IPS DF 6.9 (cell line): Measurements from ENCODE around the gene PAWR.
"Not testable (repeated sequence)": the region's sequence is repeated elsewhere in the genome, so short reads cannot be mapped to it uniquely, and the experiment has no call there.

Experiments used
- DNase-seq: peaks from one replicate; pipeline ENCODE4 v3.0.0-alpha.2; 2013; ENCODE audit warnings: low read depth, low spot score
- H3K27ac ChIP-seq: one replicate; pipeline ENCODE4 v1.5.1; 2013; ENCODE audit warnings: low read length, control low read depth
- H3K27me3 ChIP-seq: 2 replicates; pipeline ENCODE4 v1.6.1; 2013; ENCODE audit warnings: mild to moderate bottlenecking, low read length; ENCODE audit not compliant: control insufficient read depth, insufficient read depth
- H3K36me3 ChIP-seq: 2 replicates; pipeline ENCODE4 v1.6.1; 2013; ENCODE audit warnings: low read length; ENCODE audit not compliant: control insufficient read depth, insufficient read depth
- H3K4me1 ChIP-seq: 2 replicates; pipeline ENCODE4 v1.6.1; 2013; ENCODE audit warnings: low read length; ENCODE audit not compliant: control insufficient read depth, insufficient read depth
- H3K4me3 ChIP-seq: 2 replicates; pipeline ENCODE4 v1.5.1; 2013; ENCODE audit warnings: mild to moderate bottlenecking, low read length
- H3K9me3 ChIP-seq: 2 replicates; pipeline ENCODE4 v1.6.1; 2013; ENCODE audit warnings: low read length, inconsistent platforms; ENCODE audit not compliant: control insufficient read depth, insufficient read depth
- WGBS: extraction: QIAGEN DNeasy Blood & Tissue Kit; methylation state at CpG from one replicate; pipeline ENCODE4 v1.1.7; 2013; ENCODE audit warnings: mixed read lengths, missing lambda C conversion rate; ENCODE audit not compliant: insufficient read length, insufficient coverage; 5-methylcytosine and 5-hydroxymethylcytosine counted together

Gene PAWR

GRCh38 chr12:79686171-79686570, 4.6 kb downstream of the PAWR start:
- Histone ChIP-seq H3K4me3 (no peak overlapping the region), H3K27me3 (no peaks in the 10 kb centered on the region), H3K9me3 (no peaks in the 10 kb centered on the region), H3K36me3 (no peaks in the 10 kb centered on the region), H3K27ac (no peak overlapping the region), H3K4me1 (no peaks in the 10 kb centered on the region)
- no CpG with 5 or more reads among the region's 2 CpGs for WGBS
- DNase-seq = no peak

- DNase-seq = no peak
- no CpG with 5 or more reads among the region's 1 CpG for WGBS
- no peak overlapping the region for H3K27ac ChIP-seq
- H3K9me3 ChIP-seq = no peaks in the 10 kb centered on the region
- no peak overlapping the region for H3K4me3 ChIP-seq
- H3K4me1 ChIP-seq = no peaks in the 10 kb centered on the region; the same call in 1 of the 2 replicates
- H3K36me3 ChIP-seq = no peaks in the 10 kb centered on the region
- H3K27me3 ChIP-seq = no peaks in the 10 kb centered on the region
Measured at GRCh38 chr12:79685068-79685467, 5.7 kb downstream of the PAWR start.

GRCh38 chr12:79684338-79684737, 6.4 kb downstream of the PAWR start:
- WGBS = no CpG with 5 or more reads among the region's 5 CpGs
- H3K36me3 ChIP-seq, H3K4me3 ChIP-seq, H3K27ac ChIP-seq, H3K27me3 ChIP-seq, DNase-seq, H3K4me1 ChIP-seq, H3K9me3 ChIP-seq: not testable (repeated sequence)

GRCh38 chr12:79682593-79682992, 8.2 kb downstream of the PAWR start:
- no peaks in the 10 kb centered on the region; the same call in 1 of the 2 replicates for H3K4me1 ChIP-seq
- no peak overlapping the region for H3K4me3 ChIP-seq
- no peaks in the 10 kb centered on the region for H3K27me3 ChIP-seq
- no peak for DNase-seq
- no peaks in the 10 kb centered on the region for H3K9me3 ChIP-seq
- H3K36me3 ChIP-seq = no peaks in the 10 kb centered on the region
- no peak overlapping the region for H3K27ac ChIP-seq
- no CpG with 5 or more reads among the region's 1 CpG for WGBS

- no peaks in the 10 kb centered on the region for H3K9me3 ChIP-seq
- no peak overlapping the region for H3K27ac ChIP-seq
- no CpG with 5 or more reads among the region's 2 CpGs for WGBS
- H3K4me3 ChIP-seq = no peak overlapping the region
- H3K36me3 ChIP-seq = no peaks in the 10 kb centered on the region
- H3K4me1 ChIP-seq = no peaks in the 10 kb centered on the region; the same call in 1 of the 2 replicates
- DNase-seq = no peak
- H3K27me3 ChIP-seq = no peaks in the 10 kb centered on the region
Measured at GRCh38 chr12:79681008-79681590, 9.7 kb downstream of the PAWR start.

GRCh38 chr12:79680051-79680450, 10.7 kb downstream of the PAWR start:
- Histone ChIP-seq H3K36me3 (no peaks in the 10 kb centered on the region), H3K4me1 (no peaks in the 10 kb centered on the region; the same call in none of the 2 replicates), H3K27me3 (no peaks in the 10 kb centered on the region), H3K27ac (no peak overlapping the region), H3K4me3 (no peak overlapping the region), H3K9me3 (no peaks in the 10 kb centered on the region)
- no CpG with 5 or more reads among the region's 4 CpGs for WGBS
- no peak for DNase-seq

GRCh38 chr12:79678306-79678705, 12.5 kb downstream of the PAWR start:
- no peaks in the 10 kb centered on the region for H3K36me3 ChIP-seq
- DNase-seq = no peak
- H3K4me3 ChIP-seq = no peak overlapping the region
- no peaks in the 10 kb centered on the region for H3K9me3 ChIP-seq
- H3K27me3 ChIP-seq = no peaks in the 10 kb centered on the region
- H3K4me1 ChIP-seq = no peaks in the 10 kb centered on the region; the same call in none of the 2 replicates
- no peak overlapping the region for H3K27ac ChIP-seq

GRCh38 chr12:79677672-79678071, 13.1 kb downstream of the PAWR start:
- no peak for DNase-seq

GRCh38 chr12:79676579-79676978, 14.2 kb downstream of the PAWR start:
- H3K9me3 ChIP-seq = no peaks in the 10 kb centered on the region
- H3K4me1 ChIP-seq = peaks cover 2% of the 10 kb centered on the region
- no CpG with 5 or more reads among the region's 2 CpGs for WGBS
- H3K27ac ChIP-seq = no peak overlapping the region
- no peaks in the 10 kb centered on the region for H3K27me3 ChIP-seq
- no peaks in the 10 kb centered on the region for H3K36me3 ChIP-seq
- no peak for DNase-seq
- no peak overlapping the region for H3K4me3 ChIP-seq

More at GRCh38 chr12:79677672-79678071, 13.1 kb downstream of the PAWR start:
- no CpG with 5 or more reads among the region's 2 CpGs for WGBS
- Histone ChIP-seq H3K4me3 (no peak overlapping the region), H3K27ac (no peak overlapping the region), H3K9me3 (no peaks in the 10 kb centered on the region), H3K27me3 (no peaks in the 10 kb centered on the region), H3K4me1 (no peaks in the 10 kb centered on the region; the same call in none of the 2 replicates), H3K36me3 (no peaks in the 10 kb centered on the region)

GRCh38 chr12:79674629-79675028, 16.1 kb downstream of the PAWR start:
- no peaks in the 10 kb centered on the region for H3K9me3 ChIP-seq
- H3K27me3 ChIP-seq = no peaks in the 10 kb centered on the region
- no CpG with 5 or more reads among the region's 3 CpGs for WGBS
- H3K4me3 ChIP-seq = no peak overlapping the region
- H3K27ac ChIP-seq = no peak overlapping the region
- no peaks in the 10 kb centered on the region for H3K36me3 ChIP-seq
- H3K4me1 ChIP-seq = peaks cover 2% of the 10 kb centered on the region
- DNase-seq = no peak

GRCh38 chr12:79673354-79673753, 17.4 kb downstream of the PAWR start:
- Histone ChIP-seq H3K36me3 (no peaks in the 10 kb centered on the region), H3K27ac (no peak overlapping the region), H3K4me3 (no peak overlapping the region), H3K9me3 (no peaks in the 10 kb centered on the region), H3K4me1 (peaks cover 4% of the 10 kb centered on the region), H3K27me3 (no peaks in the 10 kb centered on the region)
- no CpG with 5 or more reads among the region's 4 CpGs for WGBS
- DNase-seq = no peak
